HepG2 (cell line): Measurements from ENCODE around the gene AGFG1. TPM values are rescaled to one million over a fixed set of nuclear protein-coding genes. Genes with fewer than 3 reads are reported as not detected.
A peak's percentile ranks its signal among the peaks of the same experiment; 100 is the strongest.

Experiments used
- HBP1 ChIP-seq: IDR thresholded peaks from 2 replicates; pipeline ENCODE4 v1.6.1; 2016; ENCODE audit warnings: low read depth, control low read depth
- HNRNPL ChIP-seq: fragments of 200-400 bp; formaldehyde crosslinking; IDR thresholded peaks from 2 replicates; pipeline ENCODE4 v1.6.1; 2017; ENCODE audit warnings: mild to moderate bottlenecking, low read depth, low read length
- NCOR1 ChIP-seq: fragments of 200-600 bp; sonication (generic); IDR thresholded peaks from 2 replicates; pipeline ENCODE4 v1.7.0; 2017; ENCODE audit warnings: antibody characterized with exemption, low read length, borderline replicate concordance
- POGZ ChIP-seq: sonication (generic); formaldehyde crosslinking; IDR thresholded peaks from 2 replicates; pipeline ENCODE4 v1.4.0; 2020; ENCODE audit warnings: mild to moderate bottlenecking, missing genetic modification reagents
- PRMT3 ChIP-seq: sonication (generic); formaldehyde crosslinking; IDR thresholded peaks from 2 replicates; pipeline ENCODE4 v1.8.1; 2022; ENCODE audit warnings: low read depth, mild to moderate bottlenecking, moderate library complexity, missing genetic modification reagents, borderline replicate concordance
- RCOR2 ChIP-seq: IDR thresholded peaks from 2 replicates; pipeline ENCODE4 v1.6.1; 2016; ENCODE audit warnings: missing biosample characterization, missing genetic modification reagents
- ZBTB4 ChIP-seq: sonication (generic); formaldehyde crosslinking; IDR thresholded peaks from 2 replicates; pipeline ENCODE4 v1.4.0; 2020; ENCODE audit warnings: missing genetic modification reagents, mild to moderate bottlenecking, borderline replicate concordance
- ZHX2 ChIP-seq, 2 experiments: sonication (generic) in 1 of 2; formaldehyde crosslinking in 1 of 2; IDR thresholded peaks; 2 replicates each; pipeline versions ENCODE4 v1.6.1 to v1.9.0; 2014 to 2022; ENCODE audit warnings: antibody characterized with exemption in 1 of 2, borderline replicate concordance in 1 of 2, inconsistent platforms in 1 of 2, low read depth in 1 of 2, missing genetic modification reagents in 1 of 2
- polyA plus RNA-seq, 8 experiments: library from polyadenylated mRNA; depleted of rRNA in 3 of 8; stranded (reverse) in 7 of 8; unstranded in 1 of 8; fragments of >200 nt; fragmentation: Illumina TruSeq in 4 of 8; extraction: Trizol in 4 of 8; gene quantifications; 2 replicates each; pipeline versions ENCODE4 v1.2.1 to v1.2.3, GENCODE V29; 2011 to 2016; ENCODE audit warnings: low read depth in 4 of 8, missing spikeins in 1 of 8, mixed read lengths in 1 of 8; ENCODE audit not compliant: insufficient read depth in 1 of 8
- total RNA-seq, 5 experiments: library from RNA; depleted of rRNA; stranded (reverse); fragments of >200 nt; fragmentation: Illumina TruSeq; extraction: Trizol; gene quantifications; 2 replicates each; pipeline ENCODE4 v1.2.3, GENCODE V29; 2016; ENCODE audit warnings: low read depth in 1 of 5

Gene AGFG1
- total and polyA plus RNA-seq, 2 of the 13 experiments (the other 11 are each of a cell fraction or from before 2014, with no cell fraction given): 145 to 168 TPM

GRCh38 chr2:227545990-227546389 is 74.0 kb downstream of the AGFG1 start (continued):
- no peak for TF ChIP-seq ZHX2 (IDR thresholded peaks at IDR 0.05; ENCODE audit: low read depth)
- TF ChIP-seq ZHX2 (CRISPR knock-in tag; IDR thresholded peaks at IDR 0.05; ENCODE audit: borderline replicate concordance): no peak
- TF ChIP-seq ZBTB4 (CRISPR knock-in tag): peak; percentile 68; the same call in 1 of the 2 replicates
- no peak for TF ChIP-seq NCOR1
- no peak for TF ChIP-seq HNRNPL
- no peak for TF ChIP-seq HBP1 (CRISPR knock-in tag)
- no peak for TF ChIP-seq PRMT3 (CRISPR knock-in tag)
- TF ChIP-seq POGZ (CRISPR knock-in tag): peak; percentile 56
- TF ChIP-seq RCOR2: no peak
